ENCODE measurements around the gene GNPTG.
A peak's percentile ranks its signal among the peaks of the same experiment; 100 is the strongest.
"Not testable (repeated sequence)": the region's sequence is repeated elsewhere in the genome, so short reads cannot be mapped to it uniquely, and the experiment has no call there.

Gene GNPTG

DNA sequence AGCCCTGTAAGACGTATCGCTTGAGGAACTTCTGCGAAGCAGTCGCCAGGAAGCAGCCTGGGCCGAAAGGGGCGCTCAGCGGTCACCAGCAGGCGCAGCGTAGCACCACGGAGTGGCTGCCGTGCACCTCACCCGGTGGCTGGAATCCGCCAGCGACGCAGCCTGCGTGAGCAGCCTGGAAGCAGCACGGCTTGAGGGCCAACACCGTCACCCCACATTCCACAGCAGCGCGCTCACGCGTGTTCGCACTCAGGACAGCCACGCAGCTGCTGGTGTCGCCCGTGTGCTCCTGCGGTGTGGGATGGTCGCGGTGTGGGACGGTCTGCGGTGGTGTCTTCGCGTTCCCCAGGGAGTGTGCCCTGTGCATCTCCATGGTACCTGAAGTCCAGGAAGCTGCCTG lies 32.7 kb upstream of the GNPTG start:
- DNase-seq (ENCODE audit: low read depth) = no peak

DNA sequence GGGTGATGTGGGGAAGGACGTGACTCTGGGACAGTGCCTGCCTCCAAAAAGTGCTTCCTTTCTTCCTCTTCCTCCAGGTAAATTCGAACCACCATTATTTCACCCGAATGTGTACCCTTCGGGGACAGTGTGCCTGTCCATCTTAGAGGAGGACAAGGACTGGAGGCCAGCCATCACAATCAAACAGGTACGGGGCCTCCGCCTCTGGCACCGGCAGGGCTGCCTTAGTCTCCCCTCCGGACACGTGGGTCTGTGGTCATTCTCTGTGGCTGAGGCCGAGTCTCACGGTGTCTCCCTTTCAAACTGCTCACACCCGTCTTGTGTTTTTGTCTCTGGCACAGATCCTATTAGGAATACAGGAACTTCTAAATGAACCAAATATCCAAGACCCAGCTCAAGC lies 31.6 kb upstream of the GNPTG start:
- no peak for DNase-seq (ENCODE audit: low read depth)

DNA sequence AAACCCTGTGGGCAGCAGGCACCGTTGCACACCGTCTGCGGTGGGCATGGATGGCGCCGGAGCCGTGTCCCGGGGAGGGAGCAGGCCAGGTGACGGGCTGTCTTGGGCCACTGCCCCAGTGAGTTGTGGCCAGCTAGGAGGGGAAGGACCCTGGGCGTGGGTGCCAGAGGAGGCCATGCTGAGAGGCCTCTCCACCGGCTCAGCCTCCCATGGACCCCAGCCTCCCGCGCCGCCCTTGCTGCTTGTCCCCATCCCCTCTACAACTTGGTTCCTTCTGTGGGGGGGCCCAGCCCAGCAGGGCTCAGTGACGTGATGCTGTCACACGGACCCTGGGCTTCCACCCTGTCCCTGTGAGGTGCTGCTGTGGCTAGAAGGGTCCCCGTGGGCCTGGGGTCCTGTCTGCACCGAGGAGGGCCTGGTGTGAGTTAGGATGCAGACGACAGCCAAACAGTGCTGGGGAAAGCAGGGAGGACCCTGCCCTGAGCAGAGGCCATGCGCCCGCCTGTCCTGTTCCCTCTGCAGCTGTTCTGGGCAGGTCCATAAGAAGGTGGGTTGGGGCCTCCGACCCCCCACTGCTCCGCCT lies 31.0 kb upstream of the GNPTG start:
- no peak for DNase-seq (ENCODE audit: low read depth)

DNA sequence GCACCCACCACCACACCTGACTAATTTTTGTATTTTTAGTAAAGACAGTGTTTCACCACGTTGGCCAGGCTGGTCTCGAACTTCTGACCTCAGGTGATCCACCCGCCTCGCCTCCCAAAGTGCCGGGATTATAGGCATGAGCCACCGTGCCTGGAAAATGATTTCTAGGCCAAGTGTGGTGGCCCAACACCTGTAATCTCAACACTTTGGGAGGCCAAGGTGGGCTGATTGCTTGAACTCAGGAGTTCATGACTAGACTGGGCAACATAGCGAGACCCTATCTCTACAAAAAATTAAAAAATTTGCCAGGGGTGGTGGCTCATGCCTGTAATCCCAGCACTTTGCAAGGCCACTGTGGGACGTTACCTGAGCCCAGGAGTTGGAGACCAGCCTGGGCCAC lies 29.3 kb upstream of the GNPTG start:
- DNase-seq (ENCODE audit: low read depth) = no peak

- DNase-seq (ENCODE audit: low read depth) = no peak
Observed at GRCh38 chr16:1323296-1324239, 28.2 kb upstream of the GNPTG start.

DNA sequence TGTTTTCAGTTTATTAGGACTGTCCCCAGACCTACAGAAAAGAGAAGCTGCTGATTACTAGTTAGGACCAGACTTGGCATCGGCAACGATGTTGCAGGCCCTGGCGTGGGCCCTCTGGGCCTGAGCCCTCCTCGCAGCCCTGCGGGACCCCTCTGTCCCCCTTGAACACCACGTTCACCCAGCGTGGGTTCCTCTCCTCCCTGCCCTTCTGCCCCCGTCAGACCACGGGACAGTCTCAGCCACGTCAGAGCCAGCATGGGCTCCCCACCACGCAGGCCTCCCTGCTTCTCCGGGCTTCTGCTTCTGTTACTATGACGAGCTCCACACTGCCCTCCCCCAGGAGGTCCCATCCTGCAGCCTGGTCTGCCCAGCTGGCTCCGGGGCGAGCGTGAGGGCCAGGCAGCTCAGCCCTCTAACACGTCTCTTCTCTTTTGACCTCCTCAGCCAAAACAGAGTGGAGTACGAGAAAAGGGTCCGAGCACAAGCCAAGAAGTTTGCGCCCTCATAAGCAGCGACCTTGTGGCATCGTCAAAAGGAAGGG lies 27.4 kb upstream of the GNPTG start:
- no peak for DNase-seq (ENCODE audit: low read depth)

DNA sequence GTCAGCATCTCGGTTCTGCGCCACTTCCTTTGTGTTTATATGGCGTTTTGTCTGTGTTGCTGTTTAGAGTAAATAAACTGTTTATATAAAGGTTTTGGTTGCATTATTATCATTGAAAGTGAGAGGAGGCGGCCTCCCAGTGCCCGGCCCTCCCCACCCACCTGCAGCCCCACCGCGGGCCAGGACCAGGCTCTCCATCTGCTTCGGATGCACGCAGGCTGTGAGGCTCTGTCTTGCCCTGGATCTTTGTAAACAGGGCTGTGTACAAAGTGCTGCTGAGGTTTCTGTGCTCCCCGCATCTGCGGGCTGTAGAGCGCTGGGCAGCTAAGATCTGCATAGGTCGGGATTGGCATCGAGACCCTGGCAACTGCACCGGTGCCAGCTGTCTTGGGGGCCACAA lies 26.5 kb upstream of the GNPTG start:
- no peak for DNase-seq (ENCODE audit: low read depth)

- no peak for DNase-seq (ENCODE audit: low read depth)
Observed at GRCh38 chr16:1325673-1326371, 25.9 kb upstream of the GNPTG start.

DNA sequence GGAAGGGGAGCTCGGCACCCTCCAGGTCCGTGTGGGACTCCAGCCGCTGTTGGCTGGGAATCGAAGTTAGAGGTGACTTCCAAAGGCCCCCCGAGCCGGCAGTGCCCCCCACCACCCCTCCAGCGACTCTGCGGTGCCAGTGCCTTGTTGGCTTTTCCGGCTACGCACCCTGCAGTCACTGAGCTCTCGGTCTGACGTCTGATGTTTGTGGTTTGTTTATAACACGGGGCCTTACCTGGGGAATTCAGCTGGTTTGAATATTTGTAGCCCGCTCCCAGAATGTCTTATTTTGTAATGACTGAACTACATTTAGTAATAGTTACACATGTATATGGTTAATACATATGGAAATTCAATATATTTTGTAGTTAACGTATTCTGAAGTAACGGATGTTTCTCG lies 25.3 kb upstream of the GNPTG start:
- DNase-seq (ENCODE audit: low read depth) = no peak

DNA sequence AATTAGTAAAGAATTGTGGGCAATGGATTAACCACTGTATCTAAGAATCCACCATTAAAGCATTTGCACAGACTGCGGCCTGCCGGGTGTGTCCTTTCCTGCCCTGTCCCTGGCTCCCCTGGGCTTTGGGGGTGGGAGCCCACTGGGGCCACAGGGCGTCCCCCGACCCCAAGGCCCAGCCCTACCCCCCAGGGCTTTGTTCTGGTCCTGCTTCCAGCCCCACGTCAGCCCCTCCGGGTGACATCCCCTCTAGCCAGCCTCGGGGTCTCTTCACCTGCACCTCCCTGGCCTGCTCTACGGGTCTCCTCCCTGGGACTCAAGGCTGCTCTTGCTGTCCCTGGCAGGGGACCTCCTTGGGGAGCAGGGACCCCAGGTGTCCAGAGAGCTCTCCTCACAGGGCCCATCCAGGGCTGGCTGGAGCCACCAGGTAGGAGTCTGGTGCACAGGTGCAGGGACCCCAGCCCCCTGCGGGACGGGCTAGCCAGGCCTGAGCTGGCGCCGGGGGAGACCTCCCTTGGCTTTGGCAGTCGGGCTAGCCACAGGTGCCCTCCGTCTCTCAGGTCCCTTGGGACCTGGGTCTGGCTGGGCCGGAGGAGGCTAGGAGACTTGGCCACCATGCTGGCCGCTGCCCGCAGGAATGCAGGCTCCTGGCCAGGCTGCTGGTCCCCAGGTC lies 24.6 kb upstream of the GNPTG start:
- no peak for DNase-seq (ENCODE audit: low read depth)

DNA sequence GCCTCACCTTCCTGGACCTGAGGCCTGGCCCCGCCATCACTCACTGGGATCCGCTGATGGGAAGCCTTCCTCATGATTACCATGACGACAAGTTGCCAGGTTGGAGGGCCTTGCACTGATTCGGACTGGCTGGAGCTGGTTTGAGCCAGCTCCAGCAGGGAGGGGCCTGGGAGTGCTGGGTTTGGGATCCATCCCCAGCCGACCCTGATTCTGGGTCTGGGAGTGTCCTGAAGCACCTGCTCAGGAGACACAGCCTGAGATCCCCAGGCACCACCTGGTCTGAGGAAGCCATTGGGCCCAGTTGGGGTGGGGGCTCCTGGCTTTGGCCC lies 24.1 kb upstream of the GNPTG start:
- no peak for DNase-seq (ENCODE audit: low read depth)

DNA sequence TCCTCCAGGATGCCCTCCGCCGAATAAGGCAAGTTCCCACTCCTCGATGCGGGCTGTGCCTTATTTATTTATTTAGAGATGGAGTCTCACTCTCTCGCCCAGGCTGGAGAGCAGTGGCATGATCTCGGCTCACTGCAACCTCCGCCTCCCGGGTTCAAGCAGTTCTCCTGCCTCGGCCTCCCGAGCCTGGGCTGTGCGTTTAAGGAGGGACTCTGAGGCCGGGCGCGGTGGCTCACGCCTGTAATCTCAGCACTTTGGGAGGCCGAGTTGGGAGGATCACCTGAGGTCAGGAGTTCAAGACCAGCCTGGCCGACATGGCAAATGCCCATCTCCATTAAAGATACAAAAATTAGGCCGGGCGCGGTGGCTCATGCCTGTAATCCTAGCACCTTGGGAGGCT lies 23.6 kb upstream of the GNPTG start:
- not testable (repeated sequence) for DNase-seq (ENCODE audit: low read depth)

GRCh38 chr16:1328961-1329360 lies 22.8 kb upstream of the GNPTG start:
- not testable (repeated sequence) for DNase-seq (ENCODE audit: low read depth)

DNA sequence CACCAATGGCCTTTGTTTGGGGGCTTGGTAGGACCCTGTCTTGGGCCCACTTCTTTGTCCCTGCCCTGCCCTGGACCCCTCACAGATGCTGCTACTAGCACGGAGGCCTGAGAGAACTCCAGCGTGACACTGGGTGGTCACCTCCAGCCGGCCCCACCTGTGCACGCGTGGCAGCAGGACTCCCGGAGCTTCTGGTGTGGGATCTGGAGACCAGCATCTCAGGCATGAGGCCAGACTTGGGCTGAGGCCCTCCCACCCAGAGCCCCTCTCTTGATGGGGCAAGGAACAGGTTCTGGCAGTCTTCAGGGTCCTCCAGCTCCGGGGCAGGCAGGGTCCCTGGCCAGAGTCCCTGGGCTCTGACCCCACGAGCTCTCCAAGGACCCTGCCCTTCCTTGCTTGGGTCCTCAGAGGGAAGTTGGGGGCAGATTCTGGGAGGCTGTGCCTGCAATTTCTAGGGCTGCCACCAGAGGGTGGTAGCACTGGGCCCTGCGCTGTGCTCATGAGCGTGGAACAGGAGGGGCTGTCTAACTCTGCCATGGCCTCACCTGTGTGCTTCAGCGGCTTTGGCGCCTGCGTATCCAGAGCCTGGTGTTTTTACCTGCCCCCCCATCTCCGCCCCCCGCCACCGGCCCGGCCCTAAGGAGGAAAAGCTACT lies 21.3 kb upstream of the GNPTG start:
- no peak for DNase-seq (ENCODE audit: low read depth)

GRCh38 chr16:1330931-1331711 lies 20.6 kb upstream of the GNPTG start:
- no peak for DNase-seq (ENCODE audit: low read depth)

GRCh38 chr16:1331712-1332617 lies 19.8 kb upstream of the GNPTG start:
- peak; percentile 29 for DNase-seq (ENCODE audit: low read depth)

GRCh38 chr16:1332618-1333148 lies 19.0 kb upstream of the GNPTG start:
- DNase-seq (ENCODE audit: low read depth) = no peak

GRCh38 chr16:1333149-1333812 lies 18.4 kb upstream of the GNPTG start, which contains the start of gene BAIAP3:
BAIAP3 (plus strand) TSS chr16:1333645; CDS start chr16:1338550, 4,905 bp downstream.
- DNase-seq (ENCODE audit: low read depth) = peak; percentile 46

All from activated T-cell treated with anti-CD3 and anti-CD28 coated beads for 1 hour (primary cell).